ENCODE results near the gene C2orf69. TPM values are rescaled to one million over a fixed set of nuclear protein-coding genes. Genes with fewer than 3 reads are reported as not detected.
A peak's percentile ranks its signal among the peaks of the same experiment; 100 is the strongest.
"Not testable (repeated sequence)": the region's sequence is repeated elsewhere in the genome, so short reads cannot be mapped to it uniquely, and the experiment has no call there.

C2orf69 gene
- total and polyA plus RNA-seq, 7 donors = 7.2 to 13.6 (median 11.1) TPM

DNA sequence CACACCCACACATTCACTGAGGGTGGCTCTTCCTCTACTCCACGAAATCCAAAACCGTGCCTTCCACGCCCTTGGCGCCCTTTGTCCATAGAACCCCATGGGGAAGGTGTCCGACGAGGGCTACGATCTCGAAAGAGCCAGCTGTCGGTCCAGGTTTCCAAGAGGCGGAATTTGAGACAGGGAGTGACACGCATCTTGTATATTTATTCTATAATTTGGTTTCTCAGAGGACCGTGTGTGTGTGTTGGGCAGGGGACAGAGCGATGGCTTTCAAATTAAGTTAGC is 726 bp downstream of the C2orf69 start:
- DNase-seq = no peak
- H3K36me3 ChIP-seq = no peaks in the 10 kb centered on the region
- intact Hi-C loops (cut with DNase I) = loop anchor here (1.0 kb wide), 2 partner anchors 43 to 61 kb away; partner anchors contain the start of genes FTCDNL1, MAIP1 and TYW5
- WGBS, 2 donors = 1% methylated on average over 13 of the region's 13 CpGs
- H3K27ac ChIP-seq = peak overlapping the region; percentile 95 to 99 (median 98)
- H3K4me1 ChIP-seq = peaks cover 0 to 29% (median 14%) of the 10 kb centered on the region in 4 donors
- no peaks in the 10 kb centered on the region for H3K9me3 ChIP-seq
- H3K4me3 ChIP-seq = peak overlapping the region; percentile 75 to 95 (median 78)
- H3K27me3 ChIP-seq = no peaks in the 10 kb centered on the region
- no peak for TF ChIP-seq EP300 (IDR thresholded peaks at IDR 0.05)
- no peak for TF ChIP-seq POLR2A (IDR thresholded peaks at IDR 0.05)
- TF ChIP-seq POLR2AphosphoS5 (IDR thresholded peaks at IDR 0.05) = no peak
- TF ChIP-seq, protein P1, sequence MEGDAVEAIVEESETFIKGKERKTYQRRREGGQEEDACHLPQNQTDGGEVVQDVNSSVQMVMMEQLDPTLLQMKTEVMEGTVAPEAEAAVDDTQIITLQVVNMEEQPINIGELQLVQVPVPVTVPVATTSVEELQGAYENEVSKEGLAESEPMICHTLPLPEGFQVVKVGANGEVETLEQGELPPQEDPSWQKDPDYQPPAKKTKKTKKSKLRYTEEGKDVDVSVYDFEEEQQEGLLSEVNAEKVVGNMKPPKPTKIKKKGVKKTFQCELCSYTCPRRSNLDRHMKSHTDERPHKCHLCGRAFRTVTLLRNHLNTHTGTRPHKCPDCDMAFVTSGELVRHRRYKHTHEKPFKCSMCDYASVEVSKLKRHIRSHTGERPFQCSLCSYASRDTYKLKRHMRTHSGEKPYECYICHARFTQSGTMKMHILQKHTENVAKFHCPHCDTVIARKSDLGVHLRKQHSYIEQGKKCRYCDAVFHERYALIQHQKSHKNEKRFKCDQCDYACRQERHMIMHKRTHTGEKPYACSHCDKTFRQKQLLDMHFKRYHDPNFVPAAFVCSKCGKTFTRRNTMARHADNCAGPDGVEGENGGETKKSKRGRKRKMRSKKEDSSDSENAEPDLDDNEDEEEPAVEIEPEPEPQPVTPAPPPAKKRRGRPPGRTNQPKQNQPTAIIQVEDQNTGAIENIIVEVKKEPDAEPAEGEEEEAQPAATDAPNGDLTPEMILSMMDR (IDR thresholded peaks at IDR 0.05) = no peak

DNA sequence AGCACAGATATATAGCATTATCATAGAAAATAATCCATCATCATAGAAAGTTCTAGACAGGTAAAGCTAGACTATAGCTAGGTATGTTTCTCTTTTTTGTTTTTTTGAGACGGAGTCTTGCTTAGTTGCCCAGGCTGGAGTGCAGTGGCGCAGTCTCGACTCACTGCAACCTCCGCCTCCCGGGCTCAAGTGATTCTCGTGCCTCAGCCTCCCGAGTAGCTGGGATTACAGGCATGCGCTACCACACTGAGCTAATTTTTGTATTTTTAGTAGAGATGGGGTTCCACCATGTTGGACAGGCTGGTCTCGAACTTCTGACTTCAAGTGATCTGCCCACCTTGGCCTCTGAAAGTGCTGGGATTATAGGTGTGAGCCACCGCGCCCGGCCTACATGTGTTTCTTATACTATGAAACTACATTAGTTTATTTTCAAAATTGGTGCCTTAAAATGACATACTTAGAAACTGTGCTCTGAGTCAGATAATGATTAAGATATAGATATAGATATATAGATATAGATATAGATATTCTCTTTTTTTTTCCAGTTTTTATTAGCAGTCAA is 1.5 kb downstream of the C2orf69 start:
- H3K4me1 ChIP-seq = peaks cover 0 to 29% (median 14%) of the 10 kb centered on the region in 4 donors
- H3K36me3 ChIP-seq; H3K27me3 ChIP-seq; DNase-seq; H3K9me3 ChIP-seq; H3K27ac ChIP-seq; intact Hi-C loops (cut with DNase I): not testable (repeated sequence)
- H3K4me3 ChIP-seq = peak overlapping the region; percentile 75 to 95 (median 78)
- 89 to 94% methylated on average over 12 of the region's 12 CpGs for WGBS, 2 donors

DNA sequence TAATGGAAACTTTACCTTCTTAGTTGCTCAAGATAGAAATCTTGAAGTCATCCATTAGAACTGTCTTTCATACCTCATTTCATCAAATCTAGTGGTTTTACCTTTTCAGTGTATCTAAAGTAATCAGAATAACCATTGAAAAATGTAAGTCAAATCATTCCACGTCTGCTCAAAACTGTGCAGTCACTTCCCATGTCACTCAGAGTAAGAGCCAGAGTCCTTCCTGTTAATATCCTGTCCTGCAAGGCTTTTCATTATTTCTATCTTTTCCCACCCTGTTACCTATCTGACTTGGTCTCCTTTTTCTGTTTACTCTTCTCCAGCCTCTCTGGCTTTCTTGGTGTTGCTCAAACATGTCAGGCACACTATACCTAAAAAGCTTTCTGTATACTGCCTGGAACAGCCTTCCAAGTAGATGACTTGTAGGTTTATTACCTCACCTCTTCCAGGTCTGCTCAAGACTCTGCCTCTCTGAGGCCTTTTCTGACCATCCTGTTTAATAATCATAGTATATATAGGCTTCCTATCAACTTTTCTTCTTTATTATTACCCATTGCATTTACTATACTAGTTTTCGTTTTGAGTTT is 3.4 kb downstream of the C2orf69 start:
- H3K27me3 ChIP-seq = no peaks in the 10 kb centered on the region
- intact Hi-C loops (cut with DNase I) = no loop called here
- peaks cover 0 to 29% (median 14%) of the 10 kb centered on the region in 4 donors for H3K4me1 ChIP-seq
- no peak for TF ChIP-seq POLR2A (IDR thresholded peaks at IDR 0.05)
- no peak overlapping the region for H3K27ac ChIP-seq
- WGBS, 2 donors = 70 to 77% methylated on average over 2 of the region's 2 CpGs
- H3K36me3 ChIP-seq = peaks cover 0 to 19% (median 0%) of the 10 kb centered on the region in 4 donors
- H3K4me3 ChIP-seq = no peak overlapping the region
- H3K9me3 ChIP-seq = no peaks in the 10 kb centered on the region
- no peak for DNase-seq

DNA sequence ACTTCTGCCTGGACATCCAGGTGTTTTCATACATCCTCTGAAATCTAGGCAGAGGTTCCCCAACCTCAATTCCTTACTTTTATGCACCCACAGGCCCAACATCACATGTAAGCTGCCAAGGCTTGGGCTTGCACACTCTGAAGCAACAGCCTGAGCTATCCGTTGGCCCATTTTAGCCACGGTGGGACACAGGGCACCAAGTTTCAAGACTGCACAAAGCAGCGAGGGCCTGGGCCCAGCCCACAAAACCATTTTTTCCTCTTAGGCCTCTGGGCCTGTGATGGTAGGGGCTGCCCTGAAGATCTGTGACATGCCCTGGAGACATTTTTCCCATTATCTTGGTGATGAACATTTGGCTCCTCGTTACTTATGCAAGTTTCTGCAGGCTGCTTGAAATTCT is 5.9 kb downstream of the C2orf69 start:
- Histone ChIP-seq H3K4me3 (no peak overlapping the region), H3K4me1 (peaks cover 0 to 20% (median 8%) of the 10 kb centered on the region in 4 donors), H3K36me3 (peaks cover 0 to 24% (median 0%) of the 10 kb centered on the region in 4 donors), H3K27me3 (no peaks in the 10 kb centered on the region), H3K9me3 (no peaks in the 10 kb centered on the region), H3K27ac (no peak overlapping the region)
- DNase-seq = no peak
- 83 to 88% methylated on average over 4 of the region's 4 CpGs for WGBS, 2 donors
- intact Hi-C loops (cut with DNase I) = no loop called here
- no peak for TF ChIP-seq POLR2A (IDR thresholded peaks at IDR 0.05)
- no peak for TF ChIP-seq POLR2AphosphoS5 (IDR thresholded peaks at IDR 0.05)
- TF ChIP-seq, protein P1 (IDR thresholded peaks at IDR 0.05) = no peak
- no peak for TF ChIP-seq EP300 (IDR thresholded peaks at IDR 0.05)

DNA sequence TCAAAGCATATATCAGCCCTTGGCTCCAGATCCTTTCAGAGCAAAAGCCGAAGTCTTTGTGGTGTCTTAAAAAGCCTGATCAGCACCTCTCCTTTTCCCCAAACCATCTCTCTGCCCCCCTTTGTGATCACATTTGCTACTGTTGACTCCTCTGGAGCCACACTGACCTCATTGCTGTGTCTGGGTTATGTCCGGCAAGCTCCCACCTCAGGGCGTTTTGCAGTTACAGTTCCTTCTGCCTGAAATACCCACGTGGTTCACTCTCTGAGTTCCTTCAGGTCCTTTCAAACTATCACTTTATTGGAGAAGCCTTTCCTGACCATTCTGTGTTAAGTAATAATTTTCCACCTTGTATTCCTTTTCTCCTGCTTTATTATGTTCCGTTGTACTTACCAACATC is 11.8 kb downstream of the C2orf69 start:
- Histone ChIP-seq H3K36me3 (peaks cover 0 to 27% (median 0%) of the 10 kb centered on the region in 4 donors), H3K4me3 (no peak overlapping the region), H3K4me1 (peaks cover 0 to 9% (median 4%) of the 10 kb centered on the region in 4 donors), H3K27me3 (no peaks in the 10 kb centered on the region), H3K27ac (no peak overlapping the region), H3K9me3 (no peaks in the 10 kb centered on the region)
- no peak for DNase-seq
- WGBS, 2 donors = 77% methylated on average over 5 of the region's 5 CpGs
- intact Hi-C loops (cut with DNase I) = no loop called here
- TF ChIP-seq, protein P1 (IDR thresholded peaks at IDR 0.05) = no peak

DNA sequence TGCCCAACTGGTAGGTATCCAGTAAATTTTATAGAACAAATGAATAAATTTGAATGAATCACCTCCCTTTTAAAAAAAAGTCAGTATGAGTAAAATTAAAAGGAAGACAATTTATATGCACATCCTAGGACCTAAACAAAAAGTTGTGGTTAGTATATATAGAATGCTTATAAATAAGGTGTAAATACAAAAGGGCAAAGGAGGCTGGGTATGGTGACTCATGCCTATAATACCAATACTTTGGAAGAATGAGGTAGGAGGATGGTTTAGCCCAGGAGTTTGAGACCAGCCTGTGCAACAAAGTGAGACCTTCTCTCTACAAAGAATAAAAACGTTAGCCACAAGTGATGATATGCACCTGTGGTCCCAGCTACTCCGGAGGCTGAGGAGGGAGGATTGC is 12.8 kb downstream of the C2orf69 start:
- H3K27me3 ChIP-seq = no peaks in the 10 kb centered on the region
- no peaks in the 10 kb centered on the region for H3K9me3 ChIP-seq
- H3K27ac ChIP-seq = no peak overlapping the region
- no peak for TF ChIP-seq POLR2A (IDR thresholded peaks at IDR 0.05)
- no peak for TF ChIP-seq EP300 (IDR thresholded peaks at IDR 0.05)
- no peak for TF ChIP-seq POLR2AphosphoS5 (IDR thresholded peaks at IDR 0.05)
- TF ChIP-seq, protein P1 (IDR thresholded peaks at IDR 0.05) = no peak
- H3K4me3 ChIP-seq = no peak overlapping the region
- 75 to 82% methylated on average over 2 of the region's 2 CpGs for WGBS, 2 donors
- intact Hi-C loops (cut with DNase I) = no loop called here
- peaks cover 0 to 17% (median 0%) of the 10 kb centered on the region in 4 donors for H3K36me3 ChIP-seq
- no peak for DNase-seq
- peaks cover 0 to 9% (median 4%) of the 10 kb centered on the region in 4 donors for H3K4me1 ChIP-seq
